Right kidney (tissue), 9 donors: ENCODE results near the gene PTGR3.

ENCODE experiments used
- DNase-seq: peaks from one replicate; pipeline ENCODE4 v3.0.0-alpha.2; 2016
- long read RNA-seq, 8 donors: transcript quantifications; one replicate each; lab custom pipeline, GENCODE V29; 2026

PTGR3 gene, protein sequence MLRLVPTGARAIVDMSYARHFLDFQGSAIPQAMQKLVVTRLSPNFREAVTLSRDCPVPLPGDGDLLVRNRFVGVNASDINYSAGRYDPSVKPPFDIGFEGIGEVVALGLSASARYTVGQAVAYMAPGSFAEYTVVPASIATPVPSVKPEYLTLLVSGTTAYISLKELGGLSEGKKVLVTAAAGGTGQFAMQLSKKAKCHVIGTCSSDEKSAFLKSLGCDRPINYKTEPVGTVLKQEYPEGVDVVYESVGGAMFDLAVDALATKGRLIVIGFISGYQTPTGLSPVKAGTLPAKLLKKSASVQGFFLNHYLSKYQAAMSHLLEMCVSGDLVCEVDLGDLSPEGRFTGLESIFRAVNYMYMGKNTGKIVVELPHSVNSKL
- long read RNA-seq, donor 1, full-length matches to known transcripts: 9 of 9 reads
- long read RNA-seq, donor 1, partial matches to known transcripts: 0 of 9 reads
- long read RNA-seq, donor 1, other reads (novel, unspliced or antisense): 0 of 9 reads
- long read RNA-seq, donor 2, full-length matches to known transcripts: 9 of 9 reads
- long read RNA-seq, donor 2, partial matches to known transcripts: 0 of 9 reads
- long read RNA-seq, donor 2, other reads (novel, unspliced or antisense): 0 of 9 reads
- long read RNA-seq, donor 3, full-length matches to known transcripts: 4 of 16 reads
- long read RNA-seq, donor 3, partial matches to known transcripts: 12 of 16 reads
- long read RNA-seq, donor 3, other reads (novel, unspliced or antisense): 0 of 16 reads
- long read RNA-seq, donor 4, full-length matches to known transcripts: 10 of 10 reads
- long read RNA-seq, donor 4, partial matches to known transcripts: 0 of 10 reads
- long read RNA-seq, donor 4, other reads (novel, unspliced or antisense): 0 of 10 reads
- long read RNA-seq, donor 5, full-length matches to known transcripts: 11 of 11 reads
- long read RNA-seq, donor 5, partial matches to known transcripts: 0 of 11 reads
- long read RNA-seq, donor 5, other reads (novel, unspliced or antisense): 0 of 11 reads
- long read RNA-seq, donor 6, full-length matches to known transcripts: 12 of 12 reads
- long read RNA-seq, donor 6, partial matches to known transcripts: 0 of 12 reads
- long read RNA-seq, donor 6, other reads (novel, unspliced or antisense): 0 of 12 reads
- long read RNA-seq, donor 7: 0 reads
- long read RNA-seq, donor 8, full-length matches to known transcripts: 7 of 7 reads
- long read RNA-seq, donor 8, partial matches to known transcripts: 0 of 7 reads
- long read RNA-seq, donor 8, other reads (novel, unspliced or antisense): 0 of 7 reads

DNA sequence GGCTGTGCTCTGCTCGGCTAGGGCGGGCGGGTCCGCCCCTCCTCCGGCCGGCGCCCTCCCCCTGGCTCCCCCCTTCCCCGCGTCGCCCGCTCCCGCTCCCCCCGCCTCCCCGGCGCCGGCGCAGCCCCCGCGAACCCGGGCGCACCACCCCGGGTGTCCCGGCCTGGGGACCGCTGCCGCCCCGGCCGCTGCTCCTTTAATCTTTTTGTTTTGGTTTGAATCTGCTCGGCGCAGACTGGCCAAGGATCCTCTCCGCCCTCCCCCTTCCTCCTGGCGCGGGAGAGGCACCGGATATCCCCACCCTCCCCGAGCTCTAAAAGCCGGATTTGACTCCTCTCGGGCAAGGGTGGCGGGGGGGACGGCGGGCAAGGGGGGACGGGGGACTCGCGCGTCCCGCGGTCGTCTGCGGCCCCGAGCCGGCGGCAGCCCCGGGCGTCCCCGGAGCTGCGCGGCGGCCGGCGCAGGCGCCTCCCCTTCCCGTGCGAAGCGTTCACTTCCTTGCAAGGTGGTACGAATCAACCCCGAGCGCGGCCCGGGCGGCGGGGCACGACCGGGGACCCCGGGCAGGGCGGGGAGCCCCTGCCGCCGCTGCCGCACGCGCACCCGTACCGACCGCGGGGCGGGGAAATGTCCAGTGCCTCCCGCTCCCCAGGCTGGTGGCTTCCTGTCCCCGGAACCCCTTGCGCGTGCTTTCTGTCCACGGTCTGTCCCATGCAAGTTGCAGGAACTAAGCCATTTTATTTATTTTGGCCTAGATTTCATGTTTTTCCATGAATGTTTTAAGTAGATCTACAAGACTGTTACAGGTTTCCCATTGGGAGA, at the start of gene PTGR3:
Gene PTGR3 (minus strand): TSS at position 11 of the 822 bp plus-strand sequence. CDS start 81 bp downstream, outside the sequence.
- peak; percentile 84 for DNase-seq

DNA sequence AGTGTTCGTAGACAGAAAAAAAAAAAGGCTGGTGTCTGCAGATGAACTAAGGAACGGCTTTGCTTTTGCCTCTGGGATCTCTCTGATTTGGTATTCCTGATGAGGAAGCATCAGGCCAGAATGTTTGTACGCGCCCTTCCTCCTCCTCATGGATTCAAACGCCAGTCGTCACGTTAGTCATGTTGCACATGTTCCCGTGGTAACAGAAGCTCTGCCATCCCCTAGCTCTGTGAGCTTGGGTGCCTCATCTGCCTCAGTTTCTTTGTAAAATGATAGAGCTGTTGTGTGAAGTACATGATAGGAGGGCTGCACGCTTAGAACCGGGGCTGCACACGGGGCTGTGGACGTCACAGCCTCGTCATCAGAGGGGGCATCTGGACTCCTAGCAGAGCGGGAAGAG, 48.7 kb upstream of the PTGR3 start:
- no peak for DNase-seq

DNA sequence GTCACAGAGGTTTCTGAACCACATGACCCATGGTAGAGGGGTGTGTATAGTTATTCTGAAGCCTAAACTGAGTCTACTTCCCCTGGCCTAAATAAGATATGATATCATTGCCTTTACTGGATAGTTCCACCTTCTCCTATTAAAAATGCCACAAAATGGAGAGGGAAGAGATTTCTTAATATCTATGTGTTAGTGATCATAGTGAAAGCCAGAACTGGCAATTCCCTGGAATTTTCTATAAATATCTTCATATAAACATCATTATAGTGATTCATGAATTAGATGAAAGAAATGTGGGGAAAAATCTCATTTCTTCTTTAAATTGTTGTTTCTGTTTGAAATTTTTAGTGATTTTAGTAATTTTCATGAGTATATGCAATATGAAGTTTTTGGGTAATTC, 47.4 kb upstream of the PTGR3 start:
- no peak for DNase-seq

DNA sequence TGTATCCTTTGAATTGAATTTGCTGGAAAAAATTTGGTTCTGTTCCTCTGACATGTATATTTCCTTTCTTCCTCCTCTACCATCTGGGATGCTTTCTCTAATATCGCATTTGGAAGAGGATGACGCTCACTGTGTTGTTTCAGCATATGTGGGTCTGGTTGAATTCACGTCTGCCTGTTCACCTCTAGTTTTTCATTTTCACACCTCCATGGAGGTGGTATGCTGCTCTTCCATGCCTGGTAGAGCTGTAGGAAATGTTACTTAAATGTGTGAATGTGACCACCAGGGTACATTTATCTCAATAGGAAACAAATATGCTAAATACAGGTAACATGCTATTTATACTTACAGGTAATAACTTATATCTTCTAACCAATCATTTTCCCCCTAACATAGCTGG, 46.2 kb upstream of the PTGR3 start:
- no peak for DNase-seq

DNA sequence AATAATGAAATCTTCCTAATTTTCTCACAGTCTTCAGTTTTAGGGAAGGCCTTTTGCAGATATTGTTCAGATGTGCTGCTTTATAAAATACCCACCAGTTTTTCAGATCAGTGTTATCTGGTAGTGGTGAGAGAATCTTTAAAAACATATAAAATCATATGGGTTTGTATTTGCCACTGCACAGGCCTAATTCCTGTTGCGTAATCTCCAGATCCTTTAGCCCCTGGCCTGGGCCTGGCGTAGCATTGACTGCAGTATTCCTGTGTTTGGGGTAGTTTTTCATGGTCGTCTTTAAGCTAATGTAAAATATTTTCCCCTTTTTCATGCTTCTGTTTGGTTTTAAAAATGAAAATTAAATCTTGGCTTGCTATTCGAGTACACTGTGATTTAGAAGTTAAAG, 44.8 kb upstream of the PTGR3 start:
- no peak for DNase-seq

DNA sequence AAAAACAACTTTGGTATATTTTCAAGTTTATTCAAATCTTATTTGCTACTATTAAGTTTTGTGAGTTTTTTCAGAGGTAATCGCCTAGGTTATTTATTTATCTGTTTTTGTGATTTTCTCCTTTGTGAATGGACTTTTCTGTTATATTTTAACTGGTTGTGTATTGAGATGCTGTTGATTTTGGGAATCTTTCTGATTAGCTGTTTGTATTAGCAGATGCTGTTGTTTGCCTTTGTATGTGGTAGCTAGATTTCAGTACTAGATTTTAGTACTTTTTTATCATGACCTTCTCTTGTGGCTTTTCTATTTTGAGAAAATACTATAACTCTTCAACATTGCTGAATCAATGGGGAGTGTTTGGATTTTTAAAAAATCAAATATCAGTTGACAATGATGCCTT, 44.1 kb upstream of the PTGR3 start:
- DNase-seq: no peak

DNA sequence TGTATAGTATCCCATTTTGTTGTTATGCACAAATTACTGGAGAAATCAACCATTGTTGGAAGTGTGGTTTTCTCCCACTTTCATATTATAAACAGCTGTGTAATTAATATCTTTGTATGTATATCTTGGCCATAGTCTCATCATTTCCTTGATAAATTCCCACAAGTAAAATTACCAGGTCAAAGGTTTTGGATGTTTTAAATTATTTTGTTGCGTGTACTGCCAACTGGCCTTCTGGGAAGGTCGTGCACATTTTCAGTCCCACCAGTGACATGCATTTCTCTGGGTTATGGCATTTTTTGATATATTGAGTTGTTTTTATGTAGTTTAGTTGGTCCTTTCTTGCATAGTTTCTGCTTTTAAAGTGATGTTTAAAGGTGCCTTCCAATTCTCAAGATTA, 43.2 kb upstream of the PTGR3 start:
- DNase-seq: no peak

DNA sequence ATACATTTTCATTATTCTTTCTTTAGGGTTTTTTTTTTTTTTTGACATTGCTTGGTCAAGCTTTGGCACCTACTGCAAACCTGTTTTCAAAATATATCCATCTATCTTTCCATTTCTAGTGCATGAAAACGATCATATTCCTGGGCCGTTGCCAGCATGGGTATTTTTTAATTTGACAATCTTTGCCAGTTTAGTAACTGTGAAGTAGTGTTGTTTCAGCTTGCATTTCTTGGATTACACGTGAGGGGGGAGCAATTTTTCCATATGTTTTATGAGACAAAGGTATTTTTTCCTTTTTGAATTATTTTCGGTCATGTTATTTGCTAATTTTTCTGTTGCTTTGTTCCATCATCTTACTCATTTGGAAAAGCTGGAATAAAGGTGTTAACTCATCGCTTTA, 42.5 kb upstream of the PTGR3 start:
- no peak for DNase-seq

DNA sequence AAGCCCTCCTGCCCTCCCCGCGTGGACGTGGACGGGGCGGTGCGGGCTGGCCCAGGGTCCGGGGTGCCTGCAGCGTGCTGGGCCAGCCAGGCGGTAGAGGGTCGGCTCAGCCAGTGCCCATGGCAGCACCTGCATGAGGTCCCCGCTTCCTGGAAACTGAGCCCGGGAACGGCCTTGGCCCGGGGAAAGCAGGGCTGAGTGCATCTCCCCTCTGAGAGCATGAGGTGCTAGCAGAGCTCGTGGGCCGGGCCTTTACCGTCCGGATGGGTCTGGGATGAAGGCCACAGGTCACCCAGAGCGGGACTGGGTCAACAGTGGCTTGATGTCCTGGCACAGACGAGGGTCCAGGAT, 41.5 kb upstream of the PTGR3 start:
- DNase-seq: no peak

DNA sequence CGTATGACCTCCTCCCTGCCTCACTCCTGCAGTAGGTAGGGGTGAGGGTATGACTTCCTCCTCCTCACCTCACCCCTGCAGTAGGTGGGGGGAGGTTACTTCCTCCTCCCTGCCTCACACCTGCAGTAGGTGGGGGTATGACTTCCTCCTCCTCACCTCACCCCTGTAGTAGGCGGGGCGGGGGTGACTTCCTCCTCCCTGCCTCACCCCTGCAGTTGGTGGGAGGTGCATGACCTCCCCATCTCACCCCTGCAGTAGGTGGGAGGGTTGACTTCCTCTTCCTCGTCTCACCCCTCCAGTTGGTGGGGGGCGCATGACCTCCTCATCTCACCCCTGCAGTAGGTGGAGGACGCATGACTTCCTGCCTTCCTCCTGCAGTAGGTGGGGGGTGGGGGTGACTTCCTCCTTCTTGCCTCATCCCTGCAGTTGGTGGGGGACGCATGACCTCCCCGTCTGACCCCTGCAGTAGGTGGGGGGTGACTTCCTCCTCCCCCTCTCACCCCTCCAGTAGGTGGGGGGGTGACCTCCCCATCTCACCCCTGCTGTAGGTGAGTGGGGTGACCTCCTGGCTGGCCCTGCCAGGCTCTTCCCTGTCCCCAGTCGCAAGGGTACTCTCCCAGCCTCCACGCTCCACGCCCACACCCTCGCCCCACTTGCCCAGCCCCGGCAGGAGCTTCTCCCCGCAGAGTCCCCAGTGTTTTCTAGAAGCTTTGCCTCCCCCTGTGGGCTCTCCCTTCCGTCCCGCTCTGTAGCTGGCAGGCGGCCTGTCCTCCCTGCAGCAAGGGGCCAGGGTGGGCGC, 40.9 kb upstream of the PTGR3 start:
- no peak for DNase-seq

DNA sequence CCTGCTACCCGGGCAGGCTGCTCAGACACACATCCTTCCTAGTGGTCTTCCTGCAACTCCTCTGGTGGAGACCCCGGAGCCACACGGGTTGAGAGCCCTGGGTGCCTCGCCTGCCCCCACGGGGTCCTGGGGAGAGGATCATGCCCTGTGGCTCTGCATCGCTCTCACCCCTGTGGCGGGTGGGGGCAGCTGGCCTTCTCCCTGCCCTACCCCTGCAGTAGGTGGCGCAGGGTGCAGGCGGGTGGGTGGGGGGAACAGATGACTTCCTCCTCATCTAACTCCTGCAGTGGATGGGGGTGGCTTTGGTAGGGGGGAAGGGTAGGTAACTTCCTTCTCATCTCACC, 40.2 kb upstream of the PTGR3 start:
- DNase-seq: no peak

DNA sequence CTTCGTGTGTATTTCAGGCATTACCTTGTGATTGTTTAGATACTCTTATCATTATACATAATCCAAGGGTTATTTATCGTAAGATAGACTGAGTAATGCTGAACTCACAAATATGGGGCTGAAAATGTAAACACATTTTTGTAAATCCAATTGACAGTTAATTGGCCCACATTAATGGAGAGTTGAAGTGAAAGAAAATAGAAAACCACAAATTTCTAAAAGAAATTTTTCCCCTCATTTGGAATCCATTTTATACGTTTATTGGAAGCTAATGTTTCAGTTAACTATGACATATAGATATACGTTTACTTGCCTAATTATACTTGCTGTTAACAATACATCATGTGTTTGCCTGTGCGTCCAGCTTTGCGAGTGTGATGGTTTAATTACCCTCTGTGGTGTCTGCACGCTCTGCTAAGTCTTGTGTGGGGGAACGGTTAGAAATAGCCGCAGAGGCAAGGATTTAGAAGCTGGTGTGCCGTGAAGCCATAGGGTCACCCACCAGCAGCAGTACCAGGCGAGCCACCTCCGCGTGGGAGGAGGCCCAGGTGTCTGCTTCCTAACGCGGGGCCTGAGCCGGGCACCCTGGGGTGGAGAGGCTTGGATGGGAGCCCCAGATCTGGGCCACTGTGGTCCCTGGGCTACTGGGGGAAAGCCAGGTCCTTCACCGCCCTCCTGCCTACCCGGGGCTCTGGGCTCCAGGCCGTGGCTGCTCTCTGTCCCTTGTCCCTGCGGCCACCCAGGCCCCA, 39.7 kb upstream of the PTGR3 start:
- peak; percentile 59 for DNase-seq

DNA sequence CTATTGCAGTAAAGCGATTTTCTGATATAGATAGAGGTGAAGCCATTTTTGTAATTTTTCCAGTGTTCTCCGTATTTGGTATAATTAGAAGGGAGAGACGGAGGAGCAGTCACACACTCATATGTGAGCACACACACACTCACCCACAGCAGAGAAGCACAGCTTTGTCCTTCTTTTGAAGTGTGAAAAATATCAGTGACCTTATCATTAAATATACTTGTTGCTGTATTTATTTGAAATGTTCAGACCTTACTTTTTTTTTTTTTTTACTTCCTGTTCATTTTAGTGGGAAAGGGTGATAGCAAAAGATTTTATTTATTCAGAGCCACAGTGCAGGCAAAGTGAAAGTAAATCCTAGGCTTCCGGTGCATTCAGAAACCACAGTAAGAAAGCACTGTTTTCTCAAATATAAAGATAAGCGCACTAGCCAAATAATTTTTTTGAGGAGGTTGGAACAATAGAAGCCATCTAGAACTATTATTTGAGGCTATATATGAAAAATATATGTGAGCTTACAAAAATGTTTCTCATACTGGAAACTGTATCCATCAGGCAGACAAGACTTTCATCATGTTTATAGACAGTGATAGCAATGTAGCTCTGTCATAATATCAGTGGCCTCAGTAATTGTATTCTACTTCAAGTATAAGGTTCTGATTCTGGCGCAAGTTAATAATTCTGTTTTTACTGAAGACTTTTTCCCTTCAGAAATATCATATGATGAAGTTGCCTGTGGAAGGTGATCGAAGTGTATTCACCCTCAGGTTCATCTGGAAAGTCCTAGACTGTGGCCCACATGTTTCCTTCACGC, 38.9 kb upstream of the PTGR3 start:
- DNase-seq: peak; percentile 47

DNA sequence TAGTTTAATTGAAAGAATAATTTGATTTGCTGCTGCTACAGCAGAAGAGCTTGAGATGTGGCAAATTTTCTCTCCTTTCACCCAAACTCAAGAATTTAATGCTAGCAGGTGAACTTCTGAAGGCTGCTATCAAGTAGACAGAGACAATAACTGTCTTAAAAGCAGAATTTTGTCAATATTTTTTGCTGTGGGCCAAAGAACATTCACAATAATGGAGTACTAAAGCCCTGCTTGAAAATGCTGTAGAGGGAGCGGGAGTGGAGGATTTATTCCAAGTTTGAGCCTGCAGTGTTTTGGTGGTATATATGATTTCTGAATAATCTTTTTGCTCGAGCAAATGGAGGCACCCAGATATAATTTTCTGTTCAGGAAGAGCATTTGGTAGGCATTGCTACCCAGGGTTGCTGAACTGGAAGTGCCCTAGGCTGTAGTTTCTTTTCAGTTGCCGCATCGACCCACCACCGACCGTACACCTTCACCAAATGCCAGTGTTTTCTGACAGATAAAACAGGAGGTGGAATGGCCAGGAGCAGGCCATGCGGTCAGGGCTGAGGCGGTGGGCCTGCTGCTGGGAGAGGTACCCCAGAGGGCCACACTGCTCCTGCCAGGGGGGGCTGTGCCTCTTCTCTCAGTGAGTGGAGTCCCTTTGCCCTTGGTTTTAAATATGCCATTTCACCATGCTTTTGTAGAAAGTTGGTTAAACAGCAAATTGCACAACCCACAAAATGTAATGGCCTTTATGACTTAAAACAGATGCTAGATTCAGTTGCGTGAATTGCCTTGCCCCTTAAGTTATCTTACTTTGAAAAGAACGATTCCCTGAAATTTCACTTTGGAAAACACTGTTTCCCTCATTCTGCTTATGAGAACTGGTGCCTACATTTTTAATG, 38.0 kb upstream of the PTGR3 start:
- peak; percentile 34 for DNase-seq

DNA sequence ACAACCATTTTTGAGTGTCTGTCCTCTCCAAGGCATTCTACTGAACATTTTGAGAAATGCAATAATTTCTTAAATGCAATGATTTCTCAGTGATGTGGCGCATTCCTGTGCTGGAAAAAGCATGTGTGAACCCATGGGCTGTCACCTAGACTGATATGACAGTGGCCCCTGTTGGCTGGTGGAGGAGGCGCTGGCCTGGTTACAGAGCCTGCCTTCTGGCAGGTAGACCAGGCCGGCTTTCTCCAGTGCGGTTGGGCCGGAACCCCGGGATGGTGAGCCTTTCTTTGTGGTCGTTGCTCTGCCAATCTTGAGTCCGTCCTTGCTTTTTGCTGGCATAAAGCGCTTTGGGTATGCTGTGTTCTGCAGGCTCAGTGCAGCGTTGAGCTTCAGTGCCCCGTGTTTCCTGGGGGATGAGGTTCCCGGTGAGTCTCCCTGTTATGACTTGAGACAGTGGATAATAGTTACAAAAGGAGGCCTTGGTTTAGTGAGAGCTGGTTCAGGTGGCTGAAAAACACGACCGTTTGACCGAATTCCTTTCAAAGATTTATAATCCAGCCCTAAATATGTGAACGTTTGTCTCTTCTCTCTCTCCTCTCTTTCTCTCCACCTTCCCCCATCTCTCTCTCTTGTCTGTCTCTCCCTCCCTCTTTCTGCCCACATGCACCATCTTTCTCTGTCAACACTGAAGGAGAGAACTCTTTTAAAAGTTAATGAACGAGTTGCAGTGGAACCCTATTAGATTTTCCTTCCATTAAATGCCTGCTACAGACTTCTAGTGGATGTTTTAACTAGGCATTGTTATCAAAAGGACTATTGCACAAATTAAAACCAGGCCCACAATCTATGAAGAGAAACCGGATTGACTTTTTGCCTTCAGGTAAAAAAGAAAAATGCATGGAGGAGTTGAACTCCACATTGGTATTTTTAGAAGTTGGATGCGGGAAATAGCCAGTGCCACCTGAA, 35.7 kb upstream of the PTGR3 start:
- DNase-seq: peak; percentile 49

DNA sequence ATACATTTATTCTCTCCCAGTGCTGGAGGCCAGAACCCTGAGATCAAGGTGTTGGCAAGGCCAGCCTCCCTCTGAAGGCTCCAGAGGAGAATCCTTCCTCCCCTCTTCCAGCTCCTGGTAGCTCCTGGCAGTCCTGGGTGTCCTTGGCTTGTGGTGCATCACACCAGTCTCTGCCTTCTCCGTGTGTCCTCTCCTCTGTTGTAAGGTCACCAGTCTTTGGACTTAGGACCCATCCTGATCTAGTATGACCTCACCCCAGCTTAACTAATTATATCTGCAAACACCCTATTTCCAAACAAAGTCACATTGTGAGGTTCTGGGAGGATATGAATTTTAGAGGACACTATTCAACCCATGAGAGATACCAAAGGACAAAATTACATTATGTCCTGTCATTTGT, 32.8 kb upstream of the PTGR3 start:
- no peak for DNase-seq

DNA sequence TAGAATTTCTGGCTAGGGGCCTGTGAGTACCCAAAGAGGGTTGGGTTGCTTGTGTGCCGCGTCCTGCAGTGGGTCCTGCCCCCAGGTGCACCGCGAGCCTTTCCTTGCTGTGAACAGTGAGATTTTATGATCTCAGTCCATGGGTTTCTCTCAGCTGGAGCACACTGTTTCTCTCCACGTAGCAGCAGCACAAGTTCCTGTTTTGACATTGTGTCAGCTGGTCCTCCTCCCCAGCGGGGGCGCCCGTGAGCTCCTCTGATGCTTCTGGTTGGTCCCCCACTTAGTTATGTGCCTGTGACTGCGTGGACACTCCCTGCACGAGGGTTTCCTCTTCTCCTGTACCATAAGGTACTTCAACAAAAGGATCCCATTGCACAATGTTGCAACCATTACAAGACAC, 31.5 kb upstream of the PTGR3 start:
- DNase-seq: no peak
